Heart left ventricle (tissue), 16 donors: ENCODE results near the gene CNP. TPM values are rescaled to one million over a fixed set of nuclear protein-coding genes. Genes with fewer than 3 reads are reported as not detected.

Experiments used
- ATAC-seq, 4 donors: fragments of 200-7000 bp; cut with Tn5 transposase; one replicate each; pipeline ENCODE4 v1.9.1; 2020 to 2022; ENCODE audit warnings: moderate library complexity in 4 of 4, mild to moderate bottlenecking in 3 of 4, moderate number of reproducible peaks in 1 of 4
- DNase-seq, 5 donors: peaks; one replicate each; pipeline ENCODE4 v3.0.0-alpha.2; 2020
- H3K27ac ChIP-seq, 12 donors: fragments of 200-600 bp; sonication (generic) in 4 of 12; one replicate each; pipeline versions ENCODE4 v1.5.0 to v1.8.0; 2016 to 2022; ENCODE audit warnings: mild to moderate bottlenecking in 2 of 12
- H3K27me3 ChIP-seq, 9 donors: fragments of 200-600 bp; sonication (generic) in 2 of 9; one replicate each; pipeline versions ENCODE4 v1.5.1 to v1.8.0; 2016 to 2022; ENCODE audit warnings: mild to moderate bottlenecking in 3 of 9
- H3K36me3 ChIP-seq, 9 donors: fragments of 200-600 bp; sonication (generic) in 2 of 9; one replicate each; pipeline versions ENCODE4 v1.5.0 to v1.8.0; 2018 to 2022; ENCODE audit warnings: mild to moderate bottlenecking in 2 of 9
- H3K4me1 ChIP-seq, 12 donors: fragments of 200-600 bp; sonication (generic) in 4 of 12; one replicate each; pipeline versions ENCODE4 v1.5.0 to v1.8.0; 2016 to 2022; ENCODE audit warnings: mild to moderate bottlenecking in 3 of 12
- H3K4me3 ChIP-seq, 12 donors: fragments of 200-600 bp; sonication (generic) in 4 of 12; one replicate each; pipeline versions ENCODE4 v1.5.0 to v1.8.0; 2017 to 2022; ENCODE audit warnings: mild to moderate bottlenecking in 9 of 12, moderate library complexity in 4 of 12
- H3K9me3 ChIP-seq, 12 donors: fragments of 200-600 bp; sonication (generic) in 4 of 12; one replicate each; pipeline versions ENCODE4 v1.5.0 to v1.8.0; 2016 to 2022; ENCODE audit warnings: mild to moderate bottlenecking in 1 of 12
- CTCF ChIP-seq, 12 donors: fragments of 200-600 bp; sonication (generic) in 4 of 12; IDR thresholded peaks; one replicate each; pipeline versions ENCODE4 v1.5.0 to v1.8.0; 2018 to 2022; ENCODE audit warnings: antibody characterized with exemption in 12 of 12, mild to moderate bottlenecking in 5 of 12
- POLR2A ChIP-seq, 2 donors: fragments of 450-650 bp; IDR thresholded peaks; one replicate each; pipeline ENCODE4 v1.6.1; 2017; ENCODE audit warnings: antibody characterized with exemption in 2 of 2, mild to moderate bottlenecking in 2 of 2, moderate library complexity in 2 of 2
- WGBS, 4 donors: extraction: QIAGEN DNeasy Blood & Tissue Kit in 2 of 4; methylation state at CpG; one replicate each; pipeline versions ENCODE4 v1.1.5 to v1.1.7; 2013 to 2018; 5-methylcytosine and 5-hydroxymethylcytosine counted together
- intact Hi-C, 10 donors: fragments of 100-400 bp; cut with DNase I; formaldehyde crosslinking; loops; one replicate each; pipeline versions ENCODE4 v1.11.1 to v1.14.2; 2022
- polyA plus RNA-seq, 2 donors: library from polyadenylated mRNA; stranded (reverse); fragments of 200-250 nt; gene quantifications; one replicate each; pipeline ENCODE4 v1.2.3, GENCODE V29; 2013
- total RNA-seq, 9 donors: library from RNA; depleted of rRNA in 2 of 9; stranded (reverse); fragments of >200 nt in 2 of 9; fragmentation: NEBNext Ultra II Directional in 3 of 9; extraction: Animal tissue kit (Norgen Biotek cat#: 25700) in 3 of 9; gene quantifications; one replicate each; pipeline versions ENCODE4 v1.1.0 to v1.2.4, GENCODE V29; 2016 to 2023
- donor health status: ischemic (EF 13 %, LVEDD 7.1; RV severe dilation, severe dysfunction).
- donor health status: healthy with polysubstance abuse.
- donor health status: DM: no; HTN: yes; CAD: no.
- donor health status: DM: no; HTN: no; CAD: no.
- donor health status: ischemic (EF 25% LVEDD 6.9; RV normal size, moderate dysfunction).
- donor health status: ischemic (EF 25% LVEDD 5.7; RV mildly dilated, moderate dysfunction).
- donor health status: healthy.
- donor health status: DM: yes; HTN: yes; CAD: no.
- donor health status: ischemic (EF 35%, LVEDD 5.7; RV mildly dilated, moderate dysfunction).
- donor health status: nonischemic (EF 11% LVEDD 7.7; RV severe dilation, severe dysfunction).
- donor health status: DM: yes; HTN: yes; CAD: no.
- donor health status: PGD.
- donor health status: ischemic (EF 29% LVEDD 5.4; RV normal size, mild dysfunction).
- donor health status: nonischemic (EF 23%, LVEDD 6.1; RV moderate dilation, normal function).

Gene CNP
- total and polyA plus RNA-seq, 11 donors: 19.3 to 49.1 (median 27.5) TPM

- 6 to 9% (median 8%) methylated on average over 18 of the region's 18 CpGs for WGBS, 4 donors
- ATAC-seq (peak; percentile 27 to 55 (median 42)), DNase-seq (peak in 4 of 5 donors; percentile 49 to 73 (median 64))
- H3K9me3 ChIP-seq: no peaks in the 10 kb centered on the region
- peak overlapping the region in 11 of 12 donors; percentile 78 to 94 (median 85) for H3K27ac ChIP-seq
- no peaks in the 10 kb centered on the region for H3K27me3 ChIP-seq
- H3K36me3 ChIP-seq: peaks cover 0 to 28% (median 12%) of the 10 kb centered on the region in 9 donors
- peak overlapping the region; percentile 19 to 100 (median 90) for H3K4me3 ChIP-seq
- TF ChIP-seq CTCF (IDR thresholded peaks at IDR 0.05) (no peak), POLR2A (IDR thresholded peaks at IDR 0.05) (no peak)
- peaks cover 0 to 40% (median 24%) of the 10 kb centered on the region in 12 donors for H3K4me1 ChIP-seq
- intact Hi-C loops: loop anchor here (1.0 to 10.0 kb wide), 8 partner anchors 46 to 151 kb away; partner anchors contain the start of genes DNAJC7 (in 7 of the 10) and NKIRAS2 (in 2 of the 10)
Observed at GRCh38 chr17:41965694-41966462, 717 bp upstream of the CNP start.

- H3K27ac ChIP-seq: peak overlapping the region; percentile 59 to 94 (median 86)
- DNase-seq (peak in 2 of 5 donors; percentile 44 to 69), ATAC-seq (peak in 1 of 4 donors; percentile 17)
- peaks cover 0 to 39% (median 21%) of the 10 kb centered on the region in 9 donors for H3K36me3 ChIP-seq
- peaks cover 0 to 46% (median 27%) of the 10 kb centered on the region in 12 donors for H3K4me1 ChIP-seq
- 22 to 55% (median 22%) methylated on average over 19 to 39 of the region's 39 CpGs for WGBS, 4 donors
- H3K9me3 ChIP-seq: no peaks in the 10 kb centered on the region
- H3K27me3 ChIP-seq: no peaks in the 10 kb centered on the region
- peak overlapping the region; percentile 64 to 100 (median 90) for H3K4me3 ChIP-seq
- TF ChIP-seq CTCF (IDR thresholded peaks at IDR 0.05) (no peak), POLR2A (IDR thresholded peaks at IDR 0.05) (no peak)
- intact Hi-C loops: loop anchor here in 8 of 10 donors (2.0 to 10.0 kb wide), 6 partner anchors 45 to 149 kb away; partner anchors contain the start of gene DNAJC7 (in 7 of the 8)
Observed at GRCh38 chr17:41967141-41967920, 736 bp downstream of the CNP start.

- intact Hi-C loops: loop anchor here in 8 of 10 donors (2.0 to 10.0 kb wide), 6 partner anchors 44 to 149 kb away; partner anchors contain the start of gene DNAJC7 (in 7 of the 8)
- no peaks in the 10 kb centered on the region for H3K27me3 ChIP-seq
- H3K36me3 ChIP-seq: peaks cover 0 to 46% (median 27%) of the 10 kb centered on the region in 9 donors
- 84 to 89% (median 87%) methylated on average over 22 to 37 of the region's 37 CpGs for WGBS, 4 donors
- peak overlapping the region in 5 of 12 donors; percentile 42 to 92 (median 89) for H3K27ac ChIP-seq
- DNase-seq (peak in 1 of 5 donors; percentile 34), ATAC-seq (no peak)
- H3K9me3 ChIP-seq: no peaks in the 10 kb centered on the region
- TF ChIP-seq CTCF (IDR thresholded peaks at IDR 0.05) (no peak), POLR2A (IDR thresholded peaks at IDR 0.05) (no peak)
- H3K4me1 ChIP-seq: peaks cover 0 to 48% (median 31%) of the 10 kb centered on the region in 12 donors
- peak overlapping the region in 10 of 12 donors; percentile 79 to 100 (median 92) for H3K4me3 ChIP-seq
Observed at GRCh38 chr17:41967921-41968578, 1.5 kb downstream of the CNP start.
